ENCODE data around the gene DEDD.

DEDD gene

GRCh38 chr1:161090617-161091016 lies 41.9 kb downstream of the DEDD start:
- no peak for DNase-seq

- DNase-seq: no peak
Observed at GRCh38 chr1:161089938-161090337, 42.5 kb downstream of the DEDD start.

- no peak for DNase-seq
Observed at GRCh38 chr1:161089251-161089924, 43.1 kb downstream of the DEDD start, which contains the start of gene NECTIN4. Gene NECTIN4 (minus strand): TSS chr1:161089558. CDS start chr1:161089296, 262 bp downstream.

- DNase-seq: no peak
Observed at GRCh38 chr1:161088587-161089110, 43.8 kb downstream of the DEDD start.

- no peak for DNase-seq
Observed at GRCh38 chr1:161086457-161086856, 46.0 kb downstream of the DEDD start.

GRCh38 chr1:161085165-161085564 lies 47.3 kb downstream of the DEDD start:
- no peak for DNase-seq

GRCh38 chr1:161084597-161084988 lies 47.9 kb downstream of the DEDD start:
- no peak for DNase-seq

- no peak for DNase-seq
Observed at GRCh38 chr1:161083748-161084596, 48.5 kb downstream of the DEDD start.

- DNase-seq: no peak
Observed at GRCh38 chr1:161082996-161083747, 49.3 kb downstream of the DEDD start.

GRCh38 chr1:161082483-161082882 lies 50.0 kb downstream of the DEDD start:
- DNase-seq: no peak

GRCh38 chr1:161081519-161081918 lies 50.9 kb downstream of the DEDD start:
- no peak for DNase-seq

GRCh38 chr1:161080441-161081405 lies 51.7 kb downstream of the DEDD start:
- DNase-seq: no peak

- DNase-seq: no peak
Observed at GRCh38 chr1:161079436-161080110, 52.9 kb downstream of the DEDD start.

- no peak for DNase-seq
Observed at GRCh38 chr1:161077426-161077825, 55.0 kb downstream of the DEDD start.

GRCh38 chr1:161076410-161076809 lies 56.1 kb downstream of the DEDD start:
- DNase-seq: no peak

- DNase-seq: no peak
Observed at GRCh38 chr1:161074676-161075368, 57.6 kb downstream of the DEDD start.

GRCh38 chr1:161073474-161074121 lies 58.9 kb downstream of the DEDD start:
- no peak for DNase-seq

GRCh38 chr1:161072751-161073449 lies 59.6 kb downstream of the DEDD start:
- no peak for DNase-seq

GRCh38 chr1:161071886-161072371 lies 60.5 kb downstream of the DEDD start:
- DNase-seq: no peak
